GM13976 (cell line): ENCODE results near the gene RTKN.
"Not testable (repeated sequence)": the region's sequence is repeated elsewhere in the genome, so short reads cannot be mapped to it uniquely, and the experiment has no call there.

Experiments used
- DNase-seq: peaks from one replicate; pipeline ENCODE4 v3.0.0; 2012; ENCODE audit warnings: low spot score
- CTCF ChIP-seq: IDR thresholded peaks from 2 replicates; pipeline ENCODE4 v1.5.1; 2012; ENCODE audit warnings: borderline replicate concordance, mild to moderate bottlenecking; ENCODE audit not compliant: insufficient read depth; ENCODE audit errors: extremely low read depth, missing control alignments, control extremely low read depth
- in situ Hi-C: fragments of 300-500 bp; cut with MboI; formaldehyde crosslinking; loops from one replicate; pipeline ENCODE4 v1.12.0; 2022; ENCODE audit warnings: low sequenced_read_pairs, mixed read lengths, inconsistent platforms; ENCODE audit not compliant: unreplicated experiment

Gene RTKN

DNA sequence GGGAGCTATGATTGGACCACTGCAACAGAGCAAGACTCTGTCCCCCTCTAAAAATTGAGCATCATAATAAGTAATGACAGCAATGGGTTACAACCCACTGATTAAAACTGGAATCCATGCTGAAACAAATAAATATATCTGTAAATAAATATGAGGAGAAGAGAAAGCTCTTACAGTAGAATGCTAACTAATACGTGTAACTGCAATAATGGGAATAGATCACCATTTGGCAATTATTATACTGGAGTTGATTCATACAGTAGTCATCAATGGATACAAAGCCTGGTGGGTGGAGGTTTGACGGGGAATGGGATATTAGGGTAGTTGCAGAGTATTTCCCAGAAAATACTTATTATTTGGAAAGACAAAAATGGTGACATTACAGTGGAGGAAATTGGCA, 7.0 kb upstream of the RTKN start:
- DNase-seq = no peak
- in situ Hi-C loops = no loop called here
- no peak for TF ChIP-seq CTCF

- DNase-seq = no peak
- in situ Hi-C loops = no loop called here
Measured at GRCh38 chr2:74447230-74447999, 5.7 kb upstream of the RTKN start.

GRCh38 chr2:74444498-74445318, 3.0 kb upstream of the RTKN start:
- TF ChIP-seq CTCF = no peak
- in situ Hi-C loops = no loop called here
- no peak for DNase-seq

More at GRCh38 chr2:74447230-74447999, 5.7 kb upstream of the RTKN start:
- no peak for TF ChIP-seq CTCF

DNA sequence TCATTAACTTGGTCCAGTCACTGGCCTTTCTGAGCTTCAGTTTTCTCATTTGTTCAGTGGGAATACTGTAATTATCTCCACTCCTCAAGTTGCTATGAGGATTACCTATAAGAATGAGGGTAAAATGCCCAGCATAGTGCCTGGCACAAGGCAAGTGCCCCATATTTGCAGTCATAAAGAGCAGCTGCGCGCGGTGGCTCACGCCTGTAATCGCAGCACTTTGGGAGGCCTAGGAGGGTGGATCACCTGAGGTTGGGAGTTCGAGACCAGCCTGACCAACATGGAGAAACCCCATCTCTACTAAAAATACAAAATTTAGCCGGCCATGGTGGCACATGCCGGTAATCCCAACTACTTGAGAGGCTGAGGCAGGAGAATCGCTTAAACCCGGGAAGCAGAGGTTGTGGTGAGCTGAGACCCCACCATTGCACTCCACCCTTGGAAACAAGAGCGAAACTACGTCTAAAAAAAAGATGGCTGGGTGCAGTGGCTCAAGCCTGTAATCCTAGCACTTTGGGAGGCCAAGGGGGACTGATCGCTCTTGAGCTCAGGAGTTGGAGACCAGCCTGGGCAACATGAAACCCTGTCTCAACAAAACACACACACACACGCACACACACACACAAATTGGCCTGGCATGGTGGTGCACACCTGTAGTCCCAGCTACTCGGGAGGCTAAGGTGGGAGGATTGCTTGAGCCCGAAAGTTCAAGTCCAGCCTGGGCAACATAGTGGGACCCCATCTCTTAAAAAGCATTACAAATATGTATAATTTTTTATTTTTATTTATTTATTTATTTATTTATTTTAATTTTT, 953 bp upstream of the RTKN start:
- in situ Hi-C loops, DNase-seq: not testable (repeated sequence)

DNA sequence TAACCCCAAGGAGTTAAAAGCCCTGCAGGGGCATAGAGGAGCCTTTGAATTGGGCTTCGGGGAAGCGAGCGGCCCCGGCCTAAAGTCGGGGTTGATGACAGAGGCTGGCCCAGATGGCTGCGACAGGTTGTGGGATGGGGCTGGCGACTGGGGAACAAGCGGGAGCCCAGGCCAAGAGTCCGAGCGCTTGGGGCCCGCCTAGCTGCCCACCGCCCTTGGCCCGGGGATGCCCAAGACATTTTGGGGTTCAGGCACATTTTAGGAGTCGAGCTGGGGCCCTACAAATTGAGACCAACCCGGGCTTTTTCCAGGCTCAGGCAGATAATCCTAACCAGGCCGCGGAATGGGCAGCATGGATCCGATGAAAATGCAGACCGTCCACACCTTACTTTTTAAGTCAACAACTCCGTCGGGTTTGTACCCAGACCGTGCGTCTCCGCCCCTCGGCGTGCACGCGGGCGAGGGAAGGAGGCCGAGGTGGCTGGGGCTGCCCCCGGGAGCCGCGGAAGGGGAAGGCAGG, 507 bp downstream of the RTKN start:
- DNase-seq = no peak
- no peak for TF ChIP-seq CTCF
- in situ Hi-C loops = no loop called here

DNA sequence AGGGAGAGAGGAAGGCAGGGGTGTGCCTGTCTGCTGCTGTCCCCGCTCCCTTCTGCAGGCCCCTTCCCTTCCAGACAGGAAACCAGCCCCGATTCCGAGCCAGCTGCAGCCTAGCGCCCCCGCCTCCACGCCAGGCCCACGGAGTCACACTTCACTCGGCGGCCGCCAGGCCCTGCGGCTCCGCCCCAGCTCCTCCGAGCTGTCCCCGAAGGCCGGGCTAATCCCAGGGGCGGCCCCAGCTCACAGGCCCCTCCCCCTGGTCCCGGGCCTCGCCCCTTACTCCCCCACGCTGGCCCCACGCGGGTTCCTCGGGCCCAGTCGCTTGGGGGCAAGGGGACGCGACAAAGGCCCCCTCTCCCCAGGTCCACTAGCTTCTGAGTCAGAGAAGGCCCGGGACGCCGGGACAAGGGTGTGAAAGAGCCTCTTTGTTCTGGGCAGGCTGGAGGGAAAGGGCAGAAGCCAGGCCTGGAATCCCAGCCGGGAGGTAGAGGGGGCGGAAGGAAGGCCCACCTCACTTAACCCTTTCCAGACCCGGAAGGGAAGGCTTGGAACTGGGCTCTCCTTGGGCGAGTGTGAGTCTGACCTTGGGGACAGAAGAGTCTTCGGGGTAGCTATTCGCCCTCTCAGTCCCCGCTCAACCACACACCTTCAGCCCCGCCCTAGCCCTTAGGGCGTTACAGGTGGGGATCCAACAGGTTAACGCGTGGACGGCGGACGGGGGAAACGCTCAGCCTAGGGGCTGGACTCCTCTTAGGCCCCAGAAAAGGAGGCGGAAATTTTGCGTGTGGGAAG, 1.2 kb downstream of the RTKN start:
- TF ChIP-seq CTCF = peak; percentile 11
- in situ Hi-C loops = no loop called here
- peak; percentile 97 for DNase-seq
